T-helper 9 cell (primary cell): ENCODE results near the gene KERA.
"Not testable (repeated sequence)": the region's sequence is repeated elsewhere in the genome, so short reads cannot be mapped to it uniquely, and the experiment has no call there.

Experiments used
- DNase-seq: peaks from one replicate; pipeline ENCODE4 v3.0.0-alpha.2; 2020
- total RNA-seq, 2 donors: gene quantifications; one replicate each; lab custom pipeline; 2026; lab: John Stamatoyannopoulos, UW

The KERA gene, protein sequence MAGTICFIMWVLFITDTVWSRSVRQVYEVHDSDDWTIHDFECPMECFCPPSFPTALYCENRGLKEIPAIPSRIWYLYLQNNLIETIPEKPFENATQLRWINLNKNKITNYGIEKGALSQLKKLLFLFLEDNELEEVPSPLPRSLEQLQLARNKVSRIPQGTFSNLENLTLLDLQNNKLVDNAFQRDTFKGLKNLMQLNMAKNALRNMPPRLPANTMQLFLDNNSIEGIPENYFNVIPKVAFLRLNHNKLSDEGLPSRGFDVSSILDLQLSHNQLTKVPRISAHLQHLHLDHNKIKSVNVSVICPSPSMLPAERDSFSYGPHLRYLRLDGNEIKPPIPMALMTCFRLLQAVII
- 0 reads per million in 2 donors for total RNA-seq

DNA sequence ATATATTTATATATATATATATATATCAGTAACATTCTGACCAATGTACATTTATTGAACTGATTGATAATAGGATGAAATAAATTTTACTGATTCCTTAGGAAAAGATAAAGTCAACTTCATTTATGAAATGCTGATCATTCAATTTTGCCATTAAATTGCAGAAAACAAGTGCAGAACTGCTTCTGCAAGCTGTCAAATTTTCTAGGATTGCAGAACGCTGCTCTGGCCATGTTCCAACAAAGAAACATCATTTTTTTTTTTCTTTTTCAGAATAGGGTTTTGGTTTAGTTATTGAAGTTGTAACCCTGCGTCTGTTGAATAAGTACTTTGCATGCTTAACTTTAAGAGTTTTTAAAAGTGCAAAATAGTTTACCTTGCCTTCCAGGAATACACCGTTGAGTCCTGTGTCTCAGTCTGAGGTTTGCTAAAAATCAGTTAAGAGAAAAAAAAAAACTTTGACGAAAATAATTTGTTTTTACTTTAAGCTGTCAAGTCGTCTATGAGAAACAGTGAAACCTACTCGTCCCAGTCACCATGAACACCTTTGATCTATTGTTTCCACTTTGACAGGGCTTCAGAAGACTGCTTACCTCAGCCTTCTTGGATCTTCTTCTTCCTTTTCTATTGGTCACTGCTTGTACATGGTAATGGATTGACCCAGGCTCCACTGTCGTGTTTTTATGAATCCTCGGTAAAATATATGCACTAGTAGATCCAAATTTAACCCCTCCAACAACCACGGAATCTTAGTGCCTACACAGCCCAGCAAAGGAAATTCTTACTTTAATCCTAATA lies at the start of gene KERA:
KERA (minus strand) TSS at position 657 of the 798 bp plus-strand sequence. CDS start 1,743 bp downstream, outside the sequence.
- no peak for DNase-seq

DNA sequence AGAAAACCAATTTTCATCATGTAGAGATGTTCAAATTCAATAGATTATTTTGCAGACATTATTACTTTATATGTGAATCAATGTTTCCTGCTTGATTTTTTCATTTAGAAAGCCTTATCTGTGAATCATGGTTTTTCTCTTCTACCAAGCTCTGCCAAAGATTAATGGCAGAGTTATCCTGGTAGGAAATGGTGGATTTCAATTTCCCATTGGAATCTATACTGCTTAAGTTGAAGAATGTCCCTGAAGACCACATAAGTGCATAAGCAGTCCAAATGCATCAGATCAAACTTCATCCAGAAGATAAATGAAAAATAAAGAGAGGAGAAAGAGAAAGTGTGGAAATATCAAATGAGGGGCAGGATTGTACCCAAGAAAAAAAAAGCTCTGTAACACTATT lies 48.5 kb upstream of the KERA start:
- no peak for DNase-seq

DNA sequence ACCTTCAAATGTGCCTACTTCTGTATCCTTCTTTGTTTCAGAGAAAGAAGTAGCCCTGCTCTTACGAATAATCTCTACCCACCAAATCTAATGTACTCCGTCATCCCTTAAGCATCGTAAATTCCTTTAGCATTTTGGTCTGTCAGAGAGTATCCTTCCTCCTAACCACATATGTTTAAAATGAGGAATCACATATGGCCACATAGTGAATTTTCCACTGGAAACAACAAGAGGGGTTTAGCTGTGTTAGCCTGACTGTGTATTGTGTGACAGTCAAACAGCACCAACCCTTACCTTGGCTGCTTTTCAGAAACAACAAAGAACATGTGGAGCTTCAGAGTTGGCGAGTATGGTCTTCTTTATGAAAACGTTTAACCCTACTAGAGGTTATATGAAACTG lies 48.0 kb upstream of the KERA start:
- DNase-seq = no peak

DNA sequence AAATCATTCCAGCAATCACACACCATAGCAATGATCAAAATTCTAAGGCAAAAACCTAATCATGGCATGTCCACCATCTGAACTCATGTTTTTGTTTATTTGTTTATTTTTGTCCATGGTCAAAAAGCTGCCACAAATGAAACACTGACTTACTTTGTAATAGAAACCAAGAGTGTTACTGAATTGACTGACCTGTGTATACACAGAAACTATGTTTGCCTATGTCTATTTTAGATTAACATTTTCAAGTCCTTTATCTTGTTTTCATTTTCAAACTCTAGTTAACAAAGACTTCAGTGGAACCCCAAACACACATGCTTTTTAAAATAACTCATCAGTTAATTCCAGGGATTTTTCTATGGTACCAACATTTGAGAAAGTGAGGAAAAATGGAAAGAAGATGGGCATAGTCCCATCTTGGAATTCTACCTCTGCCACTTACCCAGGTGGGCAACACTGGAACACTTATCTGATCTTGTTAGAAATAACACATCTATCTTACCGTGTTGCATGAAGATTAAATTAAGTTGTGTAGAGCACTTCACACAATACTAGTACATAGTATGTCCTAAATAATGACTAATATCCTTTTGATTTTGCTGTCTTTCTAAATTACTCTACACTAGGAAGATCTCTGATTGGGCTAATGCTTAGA lies 47.1 kb upstream of the KERA start:
- no peak for DNase-seq

DNA sequence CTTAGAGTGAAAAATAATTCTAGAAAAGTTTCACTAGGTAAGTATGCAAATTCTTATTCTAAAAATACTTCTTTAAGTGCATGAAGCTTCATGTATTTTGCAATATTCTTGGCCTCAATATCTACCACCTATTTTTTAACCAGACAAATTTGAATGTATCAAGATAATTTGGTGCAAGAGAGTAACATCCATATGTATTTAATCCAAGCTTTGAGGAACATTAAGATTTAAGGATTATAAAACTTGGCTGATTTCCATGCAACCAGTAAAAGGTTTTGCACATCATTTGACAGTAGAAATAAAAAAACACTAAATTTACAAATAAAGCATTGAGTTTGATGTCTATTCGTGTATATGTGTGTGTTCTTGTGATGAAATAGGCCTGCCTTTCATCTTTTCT lies 45.8 kb upstream of the KERA start:
- DNase-seq = no peak

DNA sequence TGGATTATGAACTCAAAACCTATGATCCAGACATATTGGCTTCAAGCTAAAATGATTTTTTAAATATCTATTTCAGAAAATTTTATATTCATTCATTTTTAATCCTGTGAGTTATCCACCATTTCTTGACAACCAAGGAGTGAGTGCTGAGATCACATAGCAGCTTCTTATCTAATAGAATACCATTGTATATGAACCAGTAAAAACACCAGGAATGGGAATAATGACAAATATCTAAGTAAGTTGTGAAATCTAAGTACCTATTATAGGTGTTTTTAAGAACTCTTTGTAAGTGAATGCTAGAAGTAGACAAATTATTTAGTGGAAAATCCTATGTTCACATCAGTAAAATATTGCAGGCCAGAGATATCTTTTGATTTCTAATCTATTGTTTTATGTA lies 45.3 kb upstream of the KERA start:
- no peak for DNase-seq

DNA sequence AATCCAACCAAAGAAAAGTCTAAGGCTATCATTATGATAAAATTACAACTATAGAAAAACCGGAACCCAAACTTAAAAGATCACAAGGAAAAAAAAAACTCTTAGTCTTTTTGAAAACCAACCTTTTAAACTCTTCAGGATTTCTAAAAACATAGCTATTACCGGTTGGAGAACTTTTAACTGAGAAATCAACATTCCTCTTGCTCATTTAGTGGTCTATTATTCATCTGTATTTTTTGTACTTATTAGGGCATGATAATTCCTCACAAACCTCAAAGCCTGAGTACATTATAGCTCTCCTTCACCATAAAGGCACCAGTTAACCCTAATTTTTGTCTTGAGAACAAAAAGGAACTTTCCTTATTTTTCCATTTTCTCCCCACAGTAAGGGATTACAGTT lies 43.1 kb upstream of the KERA start:
- DNase-seq = no peak

DNA sequence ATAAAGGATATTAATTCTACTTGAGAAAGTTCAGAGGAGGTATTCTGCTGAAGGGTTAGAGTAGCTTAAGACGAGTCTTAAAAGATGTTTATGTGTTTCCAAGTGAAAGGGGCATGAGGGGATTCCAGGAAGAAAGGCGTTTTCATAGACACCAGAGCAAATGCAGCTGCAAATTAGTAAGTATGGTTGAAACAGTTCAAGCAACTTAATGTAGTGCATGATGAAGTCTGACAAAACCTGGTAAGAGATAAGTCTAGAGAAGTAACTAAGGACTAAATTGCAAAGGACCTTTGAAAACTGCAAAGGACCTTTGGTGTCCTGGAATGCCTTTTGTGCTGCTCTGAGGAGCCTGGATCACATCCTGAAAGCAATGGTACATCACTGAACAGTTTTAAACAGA lies 42.0 kb upstream of the KERA start:
- no peak for DNase-seq

DNA sequence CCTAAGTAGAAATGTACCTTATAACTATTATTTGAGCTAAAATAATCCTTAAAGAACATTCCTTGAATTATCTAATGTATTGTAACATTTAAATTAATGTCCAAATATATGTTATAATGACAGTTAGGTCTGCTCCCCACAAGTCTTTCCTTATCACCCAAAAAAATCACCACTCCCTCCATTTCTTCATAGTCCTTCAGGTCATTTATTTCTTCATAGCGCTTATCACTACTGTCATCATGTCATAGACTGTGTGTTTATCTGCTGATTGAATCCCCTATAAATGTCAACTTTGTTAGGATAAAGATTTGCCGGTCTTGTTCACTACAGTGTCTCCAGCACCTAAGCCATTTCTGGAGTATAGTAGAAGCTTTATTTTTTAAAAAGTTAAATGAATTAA lies 41.5 kb upstream of the KERA start:
- DNase-seq = no peak

DNA sequence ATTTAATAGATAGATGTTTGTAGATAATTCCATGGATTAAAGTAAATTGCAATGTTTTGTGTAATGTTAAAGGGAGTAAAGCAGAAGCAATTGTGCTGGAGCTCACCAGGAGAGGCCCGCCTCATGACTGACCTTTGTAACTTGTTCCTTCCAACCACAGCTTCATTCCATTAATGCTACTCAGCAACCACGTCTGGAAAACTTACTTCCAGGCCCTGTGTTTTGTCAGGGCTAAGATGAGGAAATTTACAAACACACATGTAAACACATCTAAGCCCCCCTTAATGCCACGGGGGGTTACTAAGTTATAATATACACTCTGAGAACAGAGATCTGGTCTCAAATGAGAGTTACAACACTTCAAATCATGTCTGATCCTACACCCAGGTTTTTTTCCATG lies 41.1 kb upstream of the KERA start:
- no peak for DNase-seq

DNA sequence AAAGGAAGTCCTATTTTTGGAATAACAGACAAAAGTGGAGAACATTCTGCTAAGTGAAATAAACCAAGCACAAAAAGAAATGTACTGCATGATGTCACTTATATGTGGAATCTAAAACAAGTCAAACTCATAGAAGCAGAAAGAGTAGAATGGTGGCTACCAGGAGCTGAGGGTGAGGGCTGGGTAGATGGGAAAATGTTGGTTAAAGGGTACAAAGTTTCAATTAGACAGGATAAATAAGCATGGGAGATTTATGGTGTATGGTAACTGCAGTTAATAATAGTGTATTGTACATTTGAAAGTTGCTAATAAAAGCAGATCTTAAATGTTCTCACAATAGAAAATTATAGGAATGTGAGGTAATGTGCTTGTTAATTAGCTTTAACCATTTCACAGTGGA lies 40.6 kb upstream of the KERA start:
- no peak for DNase-seq

DNA sequence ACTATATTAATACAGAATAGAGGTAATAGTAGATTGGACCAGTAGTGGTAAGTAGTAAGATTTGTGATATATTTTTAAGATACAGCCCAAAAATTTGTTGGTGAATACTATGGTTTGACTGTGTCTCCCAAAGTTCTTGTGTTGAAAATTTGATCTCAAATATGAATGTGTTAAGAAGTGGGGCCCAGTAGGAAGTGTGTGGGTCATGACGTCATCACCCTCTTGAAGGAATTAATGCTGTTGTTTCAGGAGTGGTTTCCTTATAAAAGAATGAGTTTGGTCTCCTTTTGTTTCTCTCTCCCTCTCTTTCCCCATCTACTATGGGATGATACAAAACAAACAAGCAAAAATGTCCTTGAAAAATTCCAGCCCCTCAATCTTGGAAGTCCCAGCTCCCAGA lies 37.1 kb upstream of the KERA start:
- no peak for DNase-seq

DNA sequence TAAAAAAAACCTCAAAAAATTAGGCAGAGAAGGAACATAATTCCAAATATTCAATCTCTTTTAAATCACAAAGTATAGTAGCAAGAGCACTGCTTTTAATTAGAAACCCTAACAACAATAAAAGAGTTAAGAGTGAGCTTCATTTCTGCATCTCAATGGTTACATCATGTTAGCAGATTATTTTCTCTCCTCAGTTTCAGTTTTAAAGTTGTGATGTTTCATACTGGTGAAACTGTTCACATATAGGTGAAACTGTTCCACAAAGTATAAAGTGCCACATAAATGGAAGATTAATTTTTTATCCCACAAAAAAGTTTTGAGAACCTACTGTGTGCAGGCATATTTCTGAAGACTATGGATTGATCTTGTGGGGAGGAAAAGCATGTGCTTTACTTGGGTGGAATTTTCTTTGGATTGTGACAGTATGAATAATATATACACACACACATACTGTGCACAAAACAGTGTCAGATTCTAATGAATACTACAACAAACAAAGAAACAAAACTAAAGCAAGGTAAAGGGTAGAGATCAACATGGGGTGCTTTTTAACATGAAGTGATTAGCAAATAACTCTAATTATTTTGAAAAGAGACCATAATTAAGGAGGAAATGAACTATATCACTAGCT lies 36.3 kb upstream of the KERA start:
- DNase-seq = no peak

DNA sequence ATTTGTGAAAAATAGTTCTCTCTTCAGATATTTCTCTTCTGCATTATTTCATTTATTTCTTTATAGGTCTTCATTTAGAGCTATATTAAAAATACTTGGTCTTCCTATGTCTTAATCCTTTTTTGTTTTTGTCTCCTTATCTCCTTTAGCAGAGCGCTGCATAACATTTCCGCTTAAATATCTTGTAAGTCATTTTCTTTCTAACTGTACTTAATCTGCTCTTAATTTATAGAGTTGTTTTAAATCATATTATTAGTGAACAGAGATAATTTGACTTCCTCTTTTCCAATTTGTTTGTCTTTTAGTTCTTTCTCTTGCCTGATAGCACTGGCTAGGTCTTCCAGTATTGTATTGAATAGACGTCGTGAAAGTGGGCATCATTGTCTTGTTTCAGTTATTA lies 35.5 kb upstream of the KERA start:
- no peak for DNase-seq

DNA sequence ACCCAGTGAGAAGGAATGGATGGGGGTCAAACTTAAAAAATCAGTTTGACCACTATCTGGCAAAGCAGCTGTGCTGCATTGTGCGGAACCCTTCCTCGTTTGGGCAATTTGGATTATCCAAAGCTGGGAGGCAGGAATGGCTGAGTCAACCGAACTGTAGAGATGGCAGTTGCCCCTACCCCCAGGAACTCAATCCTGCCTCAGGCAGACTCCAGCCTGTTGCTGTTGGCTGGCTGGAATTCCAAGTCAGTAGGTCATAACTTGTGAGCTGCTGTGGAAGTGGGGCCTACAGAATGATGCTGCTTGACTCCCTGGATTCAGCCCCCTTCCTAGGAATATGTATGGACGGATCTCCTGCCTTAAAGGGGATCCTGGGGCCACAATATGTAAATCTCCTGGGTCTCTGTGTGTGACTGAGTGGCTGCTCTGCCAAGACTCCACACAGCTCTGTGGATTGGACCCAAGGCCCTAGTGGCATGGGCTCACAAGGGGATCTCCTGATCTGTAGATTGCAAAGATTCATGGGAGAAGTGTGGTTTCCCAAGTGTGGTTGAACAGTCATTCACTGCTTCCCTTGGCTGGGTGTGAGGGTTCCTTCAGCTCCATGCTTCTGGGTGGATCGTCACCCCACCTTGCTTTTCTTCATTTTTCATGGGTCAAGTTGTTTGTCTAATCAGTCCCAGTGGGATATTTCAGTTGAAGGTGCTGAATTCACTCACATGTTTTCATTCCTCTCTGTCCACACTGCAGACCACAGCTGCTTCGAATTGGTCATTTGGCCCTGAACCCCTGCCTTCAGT lies 34.3 kb upstream of the KERA start:
- no peak for DNase-seq

DNA sequence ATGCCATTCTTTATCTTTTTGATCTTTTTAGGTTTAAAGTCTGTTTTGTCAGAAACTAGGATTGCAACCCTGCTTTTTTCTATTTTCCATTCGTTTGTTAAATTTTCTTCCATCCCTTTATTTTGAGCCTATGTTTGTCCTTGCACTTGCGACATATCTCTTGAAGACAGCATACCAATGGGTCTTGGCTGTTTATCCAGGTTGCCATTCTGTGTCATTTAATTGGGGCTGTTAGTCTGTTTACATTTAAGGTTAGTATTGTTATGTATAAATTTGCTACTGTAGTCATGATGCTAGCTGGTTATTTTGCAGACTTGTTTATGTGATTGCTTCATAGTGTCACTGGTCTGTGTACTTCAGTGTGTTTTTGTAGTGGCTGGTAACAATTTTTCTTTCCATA lies 32.1 kb upstream of the KERA start:
- DNase-seq = not testable (repeated sequence)

DNA sequence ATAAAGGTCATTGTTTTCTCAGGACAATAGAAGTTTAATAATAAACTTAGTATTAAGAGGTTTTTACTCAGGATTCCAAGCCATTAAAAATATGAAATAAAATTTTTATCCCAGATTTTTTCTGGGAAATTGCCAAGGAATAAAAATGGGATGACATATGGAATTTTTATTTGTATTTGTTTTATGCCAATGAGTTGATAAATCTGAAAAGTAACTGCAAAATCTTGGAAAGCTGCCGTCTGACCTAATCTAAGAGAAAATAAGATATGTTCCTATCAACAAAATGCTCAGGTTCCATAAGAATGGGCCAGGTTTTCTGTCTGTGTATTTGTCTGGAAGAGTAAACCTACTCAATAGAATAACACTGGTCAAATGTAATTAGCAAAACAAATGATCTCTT lies 22.2 kb upstream of the KERA start:
- DNase-seq = no peak

DNA sequence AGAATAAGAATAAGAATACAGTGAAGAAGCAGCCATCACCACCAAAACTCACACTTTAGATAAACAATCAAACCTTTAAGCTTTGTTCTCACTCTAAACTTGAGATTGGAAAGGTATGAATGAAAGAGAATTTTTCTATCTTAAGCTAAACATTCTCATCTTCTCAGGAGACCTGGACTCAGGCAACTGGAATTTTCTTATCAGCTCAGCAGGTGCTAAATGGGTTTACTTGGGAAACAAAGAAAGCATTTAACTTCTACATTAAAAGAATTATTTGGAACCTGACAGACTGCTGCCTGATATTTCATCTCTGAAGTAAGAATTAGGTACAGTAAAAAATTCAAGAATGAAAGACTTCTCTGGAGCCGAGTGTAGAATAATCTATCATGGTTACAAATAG lies 20.7 kb upstream of the KERA start:
- DNase-seq = no peak

DNA sequence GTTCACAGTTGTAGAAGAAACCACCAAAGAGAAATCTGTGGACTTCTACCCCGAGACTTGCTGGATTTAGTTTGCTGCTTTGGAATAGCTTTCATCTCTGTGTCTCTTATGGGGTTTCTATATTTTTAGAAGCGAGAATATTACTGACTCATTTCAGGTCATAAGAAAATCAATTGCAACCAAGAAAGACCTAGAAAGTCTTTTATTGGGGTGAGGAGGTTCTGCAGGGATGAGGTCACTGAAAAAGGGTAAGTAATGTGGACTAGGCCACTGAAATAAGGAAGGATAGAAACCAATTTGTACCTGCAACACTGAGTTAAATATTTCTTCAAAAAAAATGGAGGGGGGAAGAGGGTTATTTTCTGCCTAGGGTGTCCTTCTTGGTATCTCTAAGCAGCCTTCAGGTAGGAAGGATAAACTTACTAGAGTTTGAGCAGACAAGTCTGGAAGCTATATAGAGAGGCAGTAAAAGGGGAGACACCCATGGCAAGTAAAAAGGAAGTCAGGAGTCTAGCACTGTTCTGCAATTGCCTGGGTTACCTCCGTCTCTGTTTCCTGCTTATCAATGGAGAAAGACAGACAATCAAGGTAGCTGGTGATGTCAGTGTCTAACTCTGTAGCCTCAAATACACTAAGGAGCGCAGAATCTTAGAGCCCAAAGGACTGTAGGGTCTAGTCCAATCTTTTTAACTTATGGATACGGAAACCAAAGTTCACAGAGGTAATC lies 19.6 kb upstream of the KERA start:
- no peak for DNase-seq

DNA sequence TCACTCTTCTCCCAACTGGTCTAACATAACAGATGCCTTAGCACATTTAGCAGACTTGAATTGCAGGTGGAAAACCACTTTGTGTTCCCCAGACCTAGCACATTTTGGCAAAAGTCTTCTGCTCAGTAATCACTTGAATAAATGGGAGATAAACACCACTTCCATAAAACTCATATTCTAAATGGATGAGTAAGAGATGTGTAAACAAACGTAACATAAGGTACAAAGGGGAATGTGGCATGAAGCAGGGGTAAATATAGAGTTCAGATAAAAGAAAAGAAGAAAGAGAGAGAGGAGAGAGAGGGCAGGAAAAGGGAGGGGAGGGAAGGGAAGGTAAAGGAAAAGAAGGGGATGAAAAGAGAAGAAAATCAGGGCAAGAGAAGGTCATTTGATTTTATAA lies 17.0 kb upstream of the KERA start:
- no peak for DNase-seq

DNA sequence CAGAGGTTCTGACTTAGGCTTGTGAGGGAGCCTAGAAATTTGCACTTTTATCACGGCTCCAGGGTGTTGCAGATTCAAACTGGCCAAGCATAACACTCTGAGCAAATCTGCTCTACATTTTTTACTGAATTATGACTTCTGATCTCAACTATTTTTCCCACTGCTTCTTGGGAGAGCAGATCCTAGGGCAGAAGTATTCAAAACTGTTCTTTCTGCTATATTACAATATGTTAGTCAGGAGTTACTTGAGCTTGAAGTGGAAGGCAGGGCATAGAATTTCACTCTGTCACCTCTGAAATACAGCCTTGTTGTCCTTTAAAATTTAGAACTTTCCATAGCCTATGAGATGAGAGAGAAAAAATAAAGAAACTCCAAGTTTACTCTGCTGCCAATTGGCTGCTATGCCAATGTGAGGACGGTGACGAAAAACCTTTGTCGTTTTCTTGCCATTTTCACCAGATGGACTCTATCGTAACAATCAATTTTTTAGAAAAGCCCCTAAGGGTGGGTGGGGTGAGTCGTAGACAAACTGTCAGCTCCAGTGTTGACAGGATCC lies 16.4 kb upstream of the KERA start:
- DNase-seq = no peak
